HepG2 (cell line): ENCODE data around the gene NMNAT1. TPM values are rescaled to one million over a fixed set of nuclear protein-coding genes. Genes with fewer than 3 reads are reported as not detected.

Experiments
- CREB1 ChIP-seq, 2 experiments: fragments of 450-650 bp in 1 of 2; IDR thresholded peaks; 2 replicates each; pipeline ENCODE4 v1.6.1; 2016 to 2017; ENCODE audit warnings: control low read depth in 1 of 2, mild to moderate bottlenecking in 1 of 2, missing compliant biosample characterization in 1 of 2, missing genetic modification characterization in 1 of 2
- ERF ChIP-seq: IDR thresholded peaks from 2 replicates; pipeline ENCODE4 v1.6.1; 2018; ENCODE audit warnings: missing biosample characterization, missing genetic modification reagents
- HNF1A ChIP-seq, 2 experiments: sonication (generic) in 1 of 2; formaldehyde crosslinking in 1 of 2; IDR thresholded peaks; 2 replicates each; pipeline versions ENCODE4 v1.4.0 to v1.6.1; 2016 to 2020; ENCODE audit warnings: borderline replicate concordance in 1 of 2, low read depth in 1 of 2, mild to moderate bottlenecking in 1 of 2, missing genetic modification reagents in 1 of 2
- MEIS2 ChIP-seq: sonication (generic); formaldehyde crosslinking; IDR thresholded peaks from 2 replicates; pipeline ENCODE4 v1.9.0; 2021; ENCODE audit warnings: mild to moderate bottlenecking, missing genetic modification reagents
- TEAD3 ChIP-seq: optimal IDR thresholded peaks from 2 replicates; pipeline ENCODE3; 2016; ENCODE audit warnings: borderline replicate concordance
- USF2 ChIP-seq, 2 experiments: sonication (generic) in 1 of 2; formaldehyde crosslinking in 1 of 2; IDR thresholded peaks; 2 replicates each; pipeline versions ENCODE4 v1.5.1 to v1.6.1; 2011 to 2020; ENCODE audit warnings: borderline replicate concordance in 1 of 2, low read depth in 1 of 2, low read length in 1 of 2, mild to moderate bottlenecking in 1 of 2, missing genetic modification reagents in 1 of 2, moderate library complexity in 1 of 2
- ZBTB39 ChIP-seq: sonication (generic); formaldehyde crosslinking; IDR thresholded peaks from 2 replicates; pipeline ENCODE4 v1.5.0; 2020; ENCODE audit warnings: missing genetic modification reagents
- polyA plus RNA-seq, 8 experiments: library from polyadenylated mRNA; depleted of rRNA in 3 of 8; stranded (reverse) in 7 of 8; unstranded in 1 of 8; fragments of >200 nt; fragmentation: Illumina TruSeq in 4 of 8; extraction: Trizol in 4 of 8; gene quantifications; 2 replicates each; pipeline versions ENCODE4 v1.2.1 to v1.2.3, GENCODE V29; 2011 to 2016; ENCODE audit warnings: low read depth in 4 of 8, missing spikeins in 1 of 8, mixed read lengths in 1 of 8; ENCODE audit not compliant: insufficient read depth in 1 of 8
- total RNA-seq, 5 experiments: library from RNA; depleted of rRNA; stranded (reverse); fragments of >200 nt; fragmentation: Illumina TruSeq; extraction: Trizol; gene quantifications; 2 replicates each; pipeline ENCODE4 v1.2.3, GENCODE V29; 2016; ENCODE audit warnings: low read depth in 1 of 5
- TF ChIP-seq, protein P1 (sequence below): IDR thresholded peaks from 2 replicates; pipeline ENCODE4 v1.6.1; 2012; ENCODE audit warnings: inconsistent platforms
- TF ChIP-seq, protein P2 (sequence below): sonication (generic); formaldehyde crosslinking; IDR thresholded peaks from 2 replicates; pipeline ENCODE4 v1.5.1; 2020; ENCODE audit warnings: mild to moderate bottlenecking, missing genetic modification reagents, moderate library complexity

Gene NMNAT1
- total and polyA plus RNA-seq, 2 of the 13 experiments (the other 11 are each of a cell fraction or from before 2014, with no cell fraction given): 5.6 to 12.2 TPM

GRCh38 chr1:9996624-9997582 is 53.6 kb downstream of the NMNAT1 start, which contains the start of gene RBP7 (continued):
- TF ChIP-seq, protein P1, sequence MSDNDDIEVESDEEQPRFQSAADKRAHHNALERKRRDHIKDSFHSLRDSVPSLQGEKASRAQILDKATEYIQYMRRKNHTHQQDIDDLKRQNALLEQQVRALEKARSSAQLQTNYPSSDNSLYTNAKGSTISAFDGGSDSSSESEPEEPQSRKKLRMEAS: peak; percentile 38; the same call in 1 of the 2 replicates
- no peak for TF ChIP-seq USF2 (IDR thresholded peaks at IDR 0.05; ENCODE audit: low read depth, low read length)
- no peak for TF ChIP-seq USF2 (CRISPR knock-in tag; IDR thresholded peaks at IDR 0.05; ENCODE audit: borderline replicate concordance)
- TF ChIP-seq ZBTB39 (CRISPR knock-in tag): no peak
- no peak for TF ChIP-seq CREB1 (IDR thresholded peaks at IDR 0.05)
- no peak for TF ChIP-seq CREB1 (CRISPR knock-in tag; IDR thresholded peaks at IDR 0.05)
- TF ChIP-seq, protein P2, sequence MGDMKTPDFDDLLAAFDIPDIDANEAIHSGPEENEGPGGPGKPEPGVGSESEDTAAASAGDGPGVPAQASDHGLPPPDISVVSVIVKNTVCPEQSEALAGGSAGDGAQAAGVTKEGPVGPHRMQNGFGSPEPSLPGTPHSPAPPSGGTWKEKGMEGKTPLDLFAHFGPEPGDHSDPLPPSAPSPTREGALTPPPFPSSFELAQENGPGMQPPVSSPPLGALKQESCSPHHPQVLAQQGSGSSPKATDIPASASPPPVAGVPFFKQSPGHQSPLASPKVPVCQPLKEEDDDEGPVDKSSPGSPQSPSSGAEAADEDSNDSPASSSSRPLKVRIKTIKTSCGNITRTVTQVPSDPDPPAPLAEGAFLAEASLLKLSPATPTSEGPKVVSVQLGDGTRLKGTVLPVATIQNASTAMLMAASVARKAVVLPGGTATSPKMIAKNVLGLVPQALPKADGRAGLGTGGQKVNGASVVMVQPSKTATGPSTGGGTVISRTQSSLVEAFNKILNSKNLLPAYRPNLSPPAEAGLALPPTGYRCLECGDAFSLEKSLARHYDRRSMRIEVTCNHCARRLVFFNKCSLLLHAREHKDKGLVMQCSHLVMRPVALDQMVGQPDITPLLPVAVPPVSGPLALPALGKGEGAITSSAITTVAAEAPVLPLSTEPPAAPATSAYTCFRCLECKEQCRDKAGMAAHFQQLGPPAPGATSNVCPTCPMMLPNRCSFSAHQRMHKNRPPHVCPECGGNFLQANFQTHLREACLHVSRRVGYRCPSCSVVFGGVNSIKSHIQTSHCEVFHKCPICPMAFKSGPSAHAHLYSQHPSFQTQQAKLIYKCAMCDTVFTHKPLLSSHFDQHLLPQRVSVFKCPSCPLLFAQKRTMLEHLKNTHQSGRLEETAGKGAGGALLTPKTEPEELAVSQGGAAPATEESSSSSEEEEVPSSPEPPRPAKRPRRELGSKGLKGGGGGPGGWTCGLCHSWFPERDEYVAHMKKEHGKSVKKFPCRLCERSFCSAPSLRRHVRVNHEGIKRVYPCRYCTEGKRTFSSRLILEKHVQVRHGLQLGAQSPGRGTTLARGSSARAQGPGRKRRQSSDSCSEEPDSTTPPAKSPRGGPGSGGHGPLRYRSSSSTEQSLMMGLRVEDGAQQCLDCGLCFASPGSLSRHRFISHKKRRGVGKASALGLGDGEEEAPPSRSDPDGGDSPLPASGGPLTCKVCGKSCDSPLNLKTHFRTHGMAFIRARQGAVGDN (CRISPR knock-in tag): peak; percentile 68
- TF ChIP-seq TEAD3 (CRISPR knock-in tag): no peak
- TF ChIP-seq HNF1A (IDR thresholded peaks at IDR 0.05; ENCODE audit: low read depth): no peak
- no peak for TF ChIP-seq HNF1A (CRISPR knock-in tag; IDR thresholded peaks at IDR 0.05; ENCODE audit: borderline replicate concordance)
- TF ChIP-seq ERF (CRISPR knock-in tag): no peak
- TF ChIP-seq MEIS2 (CRISPR knock-in tag): 0 out of 2 replicates have a peak, but pooled peaks have one; percentile 27
